Stimulated activated CD4-positive, alpha-beta T cell treated with anti-CD3 and anti-CD28 coated beads, Interleukin-4, amount 100 ng/mL, for 48 hours (primary cell): ENCODE data around the gene CMTM5.

ENCODE experiments used
- DNase-seq, 2 donors: peaks; one replicate each; pipeline ENCODE4 v3.0.0-alpha.2; 2020; ENCODE audit warnings: low read depth in 2 of 2

CMTM5 gene

GRCh38 chr14:23358042-23358441 is 18.8 kb upstream of the CMTM5 start:
- no peak for DNase-seq

- no peak for DNase-seq
These were observed 18.2 kb upstream of the CMTM5 start for GRCh38 chr14:23358553-23359166.

- DNase-seq = no peak
These were observed 17.6 kb upstream of the CMTM5 start for GRCh38 chr14:23359167-23359626.

- DNase-seq = no peak
These were observed 17.0 kb upstream of the CMTM5 start for GRCh38 chr14:23359722-23360447.

- DNase-seq = no peak
These were observed 16.4 kb upstream of the CMTM5 start for GRCh38 chr14:23360496-23360895.

- DNase-seq = no peak
These were observed 15.5 kb upstream of the CMTM5 start for GRCh38 chr14:23361320-23361719.

- no peak for DNase-seq
These were observed 15.1 kb upstream of the CMTM5 start for GRCh38 chr14:23361763-23362162.

GRCh38 chr14:23362200-23362599 is 14.6 kb upstream of the CMTM5 start:
- DNase-seq = no peak

GRCh38 chr14:23364164-23365035 is 12.4 kb upstream of the CMTM5 start:
- DNase-seq = no peak

- no peak for DNase-seq
These were observed 11.7 kb upstream of the CMTM5 start, which contains the start of gene EFS for GRCh38 chr14:23365036-23365731. Gene EFS (minus strand): TSS chr14:23365172. CDS start chr14:23365025, 147 bp downstream.

- no peak for DNase-seq
These were observed 11.0 kb upstream of the CMTM5 start for GRCh38 chr14:23365732-23366425.

GRCh38 chr14:23366426-23366921 is 10.4 kb upstream of the CMTM5 start:
- no peak for DNase-seq

GRCh38 chr14:23370221-23370620 is 6.6 kb upstream of the CMTM5 start:
- DNase-seq = no peak

GRCh38 chr14:23371865-23372264 is 5.0 kb upstream of the CMTM5 start:
- DNase-seq = no peak

- no peak for DNase-seq
These were observed 4.3 kb upstream of the CMTM5 start, which contains the start of gene IL25 for GRCh38 chr14:23372509-23372908. Gene IL25 (plus strand): TSS chr14:23372809.

- no peak for DNase-seq
These were observed 3.8 kb upstream of the CMTM5 start for GRCh38 chr14:23373041-23373440.

GRCh38 chr14:23375527-23376251 is 1.2 kb upstream of the CMTM5 start:
- no peak for DNase-seq

- DNase-seq = no peak
These were observed 328 bp downstream of the CMTM5 start for GRCh38 chr14:23377198-23377550.

- no peak for DNase-seq
These were observed 1.0 kb downstream of the CMTM5 start for GRCh38 chr14:23377573-23378563.
